H9 (cell line): Measurements from ENCODE around the gene SUV39H1. TPM values are rescaled to one million over a fixed set of nuclear protein-coding genes. Genes with fewer than 3 reads are reported as not detected.

Experiments used
- DNase-seq: peaks from one replicate; pipeline ENCODE4 v3.0.0-alpha.2; 2017
- H2AFZ ChIP-seq: one replicate; pipeline ENCODE4 v1.6.1; 2013; ENCODE audit warnings: mild to moderate bottlenecking, low read length, control low read depth, moderate library complexity
- H2AK5ac ChIP-seq: 2 replicates; pipeline ENCODE4 v1.6.1; 2013; ENCODE audit warnings: low read length, control low read depth, mixed read lengths; ENCODE audit not compliant: insufficient read length
- H2BK120ac ChIP-seq: one replicate; pipeline ENCODE4 v1.6.1; 2013; ENCODE audit warnings: low read depth, mild to moderate bottlenecking, low read length, control low read depth, inconsistent platforms; ENCODE audit not compliant: poor library complexity, severe bottlenecking
- H2BK12ac ChIP-seq: 2 replicates; pipeline ENCODE4 v1.6.1; 2013; ENCODE audit warnings: low read length, control low read depth, mixed read lengths, low read depth; ENCODE audit not compliant: insufficient read length
- H2BK15ac ChIP-seq: 2 replicates; pipeline ENCODE4 v1.6.1; 2013; ENCODE audit warnings: low read depth, low read length, control low read depth
- H2BK20ac ChIP-seq: one replicate; pipeline ENCODE4 v1.6.1; 2013; ENCODE audit warnings: low read depth, mild to moderate bottlenecking, low read length, control low read depth, inconsistent platforms; ENCODE audit not compliant: poor library complexity, severe bottlenecking
- H2BK5ac ChIP-seq: 2 replicates; pipeline ENCODE4 v1.6.1; 2013; ENCODE audit warnings: low read length, control low read depth, mixed read lengths; ENCODE audit not compliant: insufficient read length
- H3K14ac ChIP-seq: 2 replicates; pipeline ENCODE4 v1.6.1; 2013; ENCODE audit warnings: low read length, control low read depth; ENCODE audit not compliant: insufficient read depth
- H3K18ac ChIP-seq: 2 replicates; pipeline ENCODE4 v1.6.1; 2013; ENCODE audit warnings: low read depth, mild to moderate bottlenecking, mixed read lengths, low read length, control low read depth; ENCODE audit not compliant: insufficient read length
- H3K23ac ChIP-seq: 2 replicates; pipeline ENCODE4 v1.6.1; 2013; ENCODE audit warnings: low read length, control low read depth, mixed read lengths, low read depth; ENCODE audit not compliant: insufficient read length
- H3K23me2 ChIP-seq: 2 replicates; pipeline ENCODE4 v1.6.1; 2013; ENCODE audit warnings: low read depth, mild to moderate bottlenecking, mixed read lengths, low read length, control low read depth; ENCODE audit not compliant: insufficient read length, poor library complexity, severe bottlenecking
- H3K27ac ChIP-seq: 2 replicates; pipeline ENCODE4 v1.5.1; 2013; ENCODE audit warnings: low read length, control low read depth, mixed read lengths, low read depth; ENCODE audit not compliant: insufficient read length
- H3K27me3 ChIP-seq: 2 replicates; pipeline ENCODE4 v1.6.1; 2013; ENCODE audit warnings: low read length, control low read depth, inconsistent platforms; ENCODE audit not compliant: insufficient read depth
- H3K4ac ChIP-seq: 2 replicates; pipeline ENCODE4 v1.6.1; 2013; ENCODE audit warnings: low read depth, mild to moderate bottlenecking, control low read depth, inconsistent platforms, low read length, moderate library complexity
- H3K4me1 ChIP-seq: 2 replicates; pipeline ENCODE4 v1.6.1; 2013; ENCODE audit warnings: low read length, control low read depth, inconsistent platforms; ENCODE audit not compliant: insufficient read depth
- H3K4me2 ChIP-seq: 2 replicates; pipeline ENCODE4 v1.6.1; 2013; ENCODE audit warnings: low read length, control low read depth, mixed read lengths; ENCODE audit not compliant: insufficient read length, insufficient read depth
- H3K56ac ChIP-seq: 2 replicates; pipeline ENCODE4 v1.6.1; 2013; ENCODE audit warnings: low read depth, mild to moderate bottlenecking, mixed read lengths, low read length, control low read depth; ENCODE audit not compliant: insufficient read length
- H3K79me1 ChIP-seq: 2 replicates; pipeline ENCODE4 v1.6.1; 2013; ENCODE audit warnings: low read depth, mild to moderate bottlenecking, moderate library complexity, low read length, control low read depth, inconsistent platforms; ENCODE audit not compliant: insufficient read depth, poor library complexity, severe bottlenecking
- H3K79me2 ChIP-seq: 2 replicates; pipeline ENCODE4 v1.6.1; 2013; ENCODE audit warnings: low read length, control low read depth, inconsistent platforms; ENCODE audit not compliant: insufficient read depth
- H3K9ac ChIP-seq: 2 replicates; pipeline ENCODE4 v1.6.1; 2013; ENCODE audit warnings: low read length, control low read depth, mixed read lengths; ENCODE audit not compliant: insufficient read length; ENCODE audit errors: extremely low read depth
- H3K9me3 ChIP-seq: one replicate; pipeline ENCODE4 v1.6.1; 2013; ENCODE audit warnings: low read depth, low read length, inconsistent platforms; ENCODE audit not compliant: control insufficient read depth
- H3T11ph ChIP-seq: one replicate; pipeline ENCODE4 v1.6.1; 2013; ENCODE audit warnings: mild to moderate bottlenecking, low read length, control low read depth, inconsistent platforms
- H4K20me1 ChIP-seq: one replicate; pipeline ENCODE4 v1.6.1; 2013; ENCODE audit not compliant: control insufficient read depth, insufficient read length, insufficient read depth
- H4K5ac ChIP-seq: 2 replicates; pipeline ENCODE4 v1.6.1; 2013; ENCODE audit warnings: low read depth, mild to moderate bottlenecking, mixed read lengths, low read length, control low read depth; ENCODE audit not compliant: insufficient read length
- H4K8ac ChIP-seq: replicated peaks from 2 replicates; pipeline ENCODE4 v1.6.1; 2013; ENCODE audit warnings: low read length, control low read depth, mixed read lengths, low read depth; ENCODE audit not compliant: insufficient read length
- H4K91ac ChIP-seq: 2 replicates; pipeline ENCODE4 v1.6.1; 2013; ENCODE audit warnings: low read depth, mild to moderate bottlenecking, moderate library complexity, mixed read lengths, low read length, control low read depth; ENCODE audit not compliant: insufficient read length
- H3K27ac Mint-ChIP-seq, 3 experiments: 2 replicates in 2 of 3; 3 replicates in 1 of 3; pipeline ENCODE4 v1.8.0; 2020 to 2021; ENCODE audit warnings: mixed read lengths in 3 of 3, mild to moderate bottlenecking in 1 of 3, moderate library complexity in 1 of 3
- H3K27me3 Mint-ChIP-seq: 2 replicates; pipeline ENCODE4 v1.8.0; 2021; ENCODE audit warnings: low read depth, mild to moderate bottlenecking, moderate library complexity, mixed read lengths
- H3K36me3 Mint-ChIP-seq, 3 experiments: 2 replicates in 2 of 3; 3 replicates in 1 of 3; pipeline ENCODE4 v1.8.0; 2020 to 2021; ENCODE audit warnings: low read depth in 3 of 3, mixed read lengths in 3 of 3; ENCODE audit not compliant: insufficient read depth in 1 of 3
- H3K4me1 Mint-ChIP-seq, 2 experiments: 2 replicates each; pipeline ENCODE4 v1.8.0; 2020; ENCODE audit warnings: mixed read lengths in 2 of 2
- H3K4me3 Mint-ChIP-seq, 2 experiments: 2 replicates in 1 of 2; 3 replicates in 1 of 2; pipeline ENCODE4 v1.8.0; 2020 to 2021; ENCODE audit warnings: mild to moderate bottlenecking in 2 of 2, mixed read lengths in 2 of 2, moderate library complexity in 1 of 2
- H3K9me3 Mint-ChIP-seq, 2 experiments: 2 replicates in 1 of 2; 3 replicates in 1 of 2; pipeline ENCODE4 v1.8.0; 2020; ENCODE audit warnings: mild to moderate bottlenecking in 2 of 2, mixed read lengths in 2 of 2, moderate library complexity in 1 of 2
- CTCF ChIP-seq: fragments of 200-600 bp; sonication (generic); conservative IDR thresholded peaks from 3 replicates; pipeline ENCODE4 v1.8.0; 2021; ENCODE audit warnings: antibody characterized with exemption, mild to moderate bottlenecking
- WGBS: extraction: QIAGEN DNeasy Blood & Tissue Kit; methylation state at CpG from one replicate; pipeline ENCODE4 v1.1.7; 2013; ENCODE audit warnings: missing lambda C conversion rate, low lambda C conversion rate, mixed read lengths; ENCODE audit not compliant: insufficient read length; ENCODE audit errors: extremely low coverage; 5-methylcytosine and 5-hydroxymethylcytosine counted together
- total RNA-seq: library from RNA; stranded (reverse); gene quantifications from 2 replicates; pipeline ENCODE4 v1.2.1, GENCODE V29; 2021

The SUV39H1 gene
- total RNA-seq, 1 experiment from 2014 or later, result 16.2 TPM

- H3K9ac ChIP-seq, result peak overlapping the region; percentile 77
- H3K18ac ChIP-seq, result no peak overlapping the region
- peaks cover 7 to 8% of the 10 kb centered on the region in 2 experiments for H3K4me1 Mint-ChIP-seq
- no peaks in the 10 kb centered on the region for H3K4me1 ChIP-seq
- H3K4ac ChIP-seq, result no peak overlapping the region
- no peak overlapping the region for H4K91ac ChIP-seq
- no peaks in the 10 kb centered on the region for H3K27me3 ChIP-seq
- WGBS, result no CpG with 5 or more reads among the region's 67 CpGs
- no peaks in the 10 kb centered on the region; the same call in 1 of the 2 replicates for H3K27me3 Mint-ChIP-seq
- H3K9me3 Mint-ChIP-seq, result peaks cover 57 to 66% of the 10 kb centered on the region in 2 experiments
- no peak overlapping the region for H2AFZ ChIP-seq
- no peak overlapping the region for H2BK15ac ChIP-seq
- no peak overlapping the region for H2BK5ac ChIP-seq
- H3K79me2 ChIP-seq, result no peaks in the 10 kb centered on the region
- no peak overlapping the region for H3K56ac ChIP-seq
- H2BK20ac ChIP-seq, result no peak overlapping the region
- no peak overlapping the region for H2BK120ac ChIP-seq
- H3T11ph ChIP-seq, result no peak overlapping the region
- peak overlapping the region; percentile 92 for H3K4me2 ChIP-seq
- H3K23me2 ChIP-seq, result peaks cover 6% of the 10 kb centered on the region
- no peak overlapping the region for H3K23ac ChIP-seq
- H3K9me3 ChIP-seq, result peaks cover 32% of the 10 kb centered on the region
- H4K5ac ChIP-seq, result no peak overlapping the region
- H3K79me1 ChIP-seq, result no peaks in the 10 kb centered on the region
- H2AK5ac ChIP-seq, result no peak overlapping the region
- H3K4me3 Mint-ChIP-seq, result peak overlapping the region; percentile 86 to 93
- H4K20me1 ChIP-seq, result no peaks in the 10 kb centered on the region
- H4K8ac ChIP-seq, result no peak overlapping the region
- peak overlapping the region; percentile 74 to 92 (median 87); a peak in 5 of 7 replicates for H3K27ac Mint-ChIP-seq
- no peak overlapping the region for H3K27ac ChIP-seq
- TF ChIP-seq CTCF, result no peak
- peaks cover 2 to 6% (median 3%) of the 10 kb centered on the region in 3 experiments; a peak in 5 of 7 replicates for H3K36me3 Mint-ChIP-seq
- no peak overlapping the region for H2BK12ac ChIP-seq
- H3K14ac ChIP-seq, result no peak overlapping the region
- peak; percentile 94 for DNase-seq
Measured at GRCh38 chrX:48676106-48676892, 20.2 kb upstream of the SUV39H1 start.
